Effector memory CD8-positive, alpha-beta T cell (primary cell): Measurements from ENCODE around the gene TNRC6B.
"Not testable (repeated sequence)": the region's sequence is repeated elsewhere in the genome, so short reads cannot be mapped to it uniquely, and the experiment has no call there.

Experiments
- ATAC-seq: fragments of 150-1000 bp; cut with Tn5 transposase; replicated peaks from 2 replicates; pipeline ENCODE4 v1.10.0; 2021; ENCODE audit warnings: mild to moderate bottlenecking, moderate library complexity
- DNase-seq, 3 experiments: peaks; one replicate each; pipeline ENCODE4 v3.0.0; 2021
- H3K27ac Mint-ChIP-seq, 2 donors: one replicate each; pipeline ENCODE4 v1.8.0; 2022; ENCODE audit warnings: mild to moderate bottlenecking in 2 of 2, mixed read lengths in 2 of 2, moderate library complexity in 2 of 2
- H3K27me3 Mint-ChIP-seq, 2 donors: one replicate each; pipeline ENCODE4 v1.8.0; 2022; ENCODE audit warnings: mixed read lengths in 2 of 2
- H3K36me3 Mint-ChIP-seq: one replicate; pipeline ENCODE4 v1.8.0; 2022; ENCODE audit warnings: mild to moderate bottlenecking, moderate library complexity, mixed read lengths; ENCODE audit not compliant: insufficient read depth
- H3K4me1 Mint-ChIP-seq, 2 donors: one replicate each; pipeline ENCODE4 v1.8.0; 2022; ENCODE audit warnings: low read depth in 2 of 2, mixed read lengths in 2 of 2
- H3K4me3 Mint-ChIP-seq, 2 donors: one replicate each; pipeline ENCODE4 v1.8.0; 2022; ENCODE audit warnings: mild to moderate bottlenecking in 2 of 2, mixed read lengths in 2 of 2, moderate library complexity in 2 of 2
- H3K9me3 Mint-ChIP-seq, 2 donors: one replicate each; pipeline ENCODE4 v1.8.0; 2022; ENCODE audit warnings: mixed read lengths in 2 of 2

TNRC6B gene

GRCh38 chr22:40165537-40165936 lies 12.2 kb upstream of the TNRC6B start:
- ATAC-seq, H3K27me3 Mint-ChIP-seq, DNase-seq, H3K4me3 Mint-ChIP-seq, H3K9me3 Mint-ChIP-seq, H3K27ac Mint-ChIP-seq: not testable (repeated sequence)
- peaks cover 11 to 19% of the 10 kb centered on the region in 2 donors for H3K4me1 Mint-ChIP-seq
- peaks cover 33% of the 10 kb centered on the region for H3K36me3 Mint-ChIP-seq

- no peak for DNase-seq
- Mint-ChIP-seq H3K27me3 (no peaks in the 10 kb centered on the region), H3K4me1 (peaks cover 37 to 52% of the 10 kb centered on the region in 2 donors), H3K36me3 (peaks cover 21% of the 10 kb centered on the region), H3K27ac (peak overlapping the region in 1 of 2 donors; percentile 81), H3K9me3 (no peaks in the 10 kb centered on the region), H3K4me3 (peak overlapping the region; percentile 21 to 82)
- ATAC-seq, result no peak
Observed at GRCh38 chr22:40175611-40176244, 2.0 kb upstream of the TNRC6B start.

GRCh38 chr22:40176921-40177737 lies 596 bp upstream of the TNRC6B start:
- H3K4me1 Mint-ChIP-seq, result peaks cover 41 to 54% of the 10 kb centered on the region in 2 donors
- DNase-seq (peak; percentile 34 to 48 (median 42)), ATAC-seq (peak; percentile 52)
- no peaks in the 10 kb centered on the region for H3K27me3 Mint-ChIP-seq
- H3K27ac Mint-ChIP-seq, result peak overlapping the region; percentile 81 to 91
- H3K4me3 Mint-ChIP-seq, result peak overlapping the region; percentile 82 to 87
- H3K9me3 Mint-ChIP-seq, result no peaks in the 10 kb centered on the region
- H3K36me3 Mint-ChIP-seq, result peaks cover 21% of the 10 kb centered on the region

GRCh38 chr22:40178417-40179409 lies 988 bp downstream of the TNRC6B start:
- DNase-seq (peak in 1 of 3 experiments; percentile 16), ATAC-seq (peak; percentile 11)
- Mint-ChIP-seq H3K36me3 (peaks cover 14% of the 10 kb centered on the region), H3K4me3 (peak overlapping the region; percentile 82 to 87), H3K9me3 (no peaks in the 10 kb centered on the region), H3K27me3 (no peaks in the 10 kb centered on the region), H3K27ac (peak overlapping the region; percentile 88 to 91), H3K4me1 (peaks cover 51 to 64% of the 10 kb centered on the region in 2 donors)

GRCh38 chr22:40179526-40179925 lies 1.8 kb downstream of the TNRC6B start:
- H3K4me3 Mint-ChIP-seq, result peak overlapping the region; percentile 82 to 87
- peaks cover 14% of the 10 kb centered on the region for H3K36me3 Mint-ChIP-seq
- DNase-seq (no peak), ATAC-seq (no peak)
- H3K27me3 Mint-ChIP-seq, result no peaks in the 10 kb centered on the region
- H3K9me3 Mint-ChIP-seq, result no peaks in the 10 kb centered on the region
- peak overlapping the region; percentile 88 to 91 for H3K27ac Mint-ChIP-seq
- peaks cover 57 to 70% of the 10 kb centered on the region in 2 donors for H3K4me1 Mint-ChIP-seq

GRCh38 chr22:40180403-40180802 lies 2.7 kb downstream of the TNRC6B start:
- Mint-ChIP-seq H3K9me3 (no peaks in the 10 kb centered on the region), H3K27ac (peak overlapping the region; percentile 88 to 91), H3K4me1 (peaks cover 62 to 75% of the 10 kb centered on the region in 2 donors), H3K4me3 (peak overlapping the region; percentile 82 to 87), H3K27me3 (no peaks in the 10 kb centered on the region), H3K36me3 (peaks cover 14% of the 10 kb centered on the region)
- DNase-seq, result no peak
- ATAC-seq, result no peak

GRCh38 chr22:40181323-40181722 lies 3.6 kb downstream of the TNRC6B start:
- Mint-ChIP-seq H3K27me3 (no peaks in the 10 kb centered on the region), H3K4me3 (no peak overlapping the region), H3K9me3 (no peaks in the 10 kb centered on the region), H3K4me1 (peaks cover 69 to 75% of the 10 kb centered on the region in 2 donors), H3K36me3 (peaks cover 17% of the 10 kb centered on the region), H3K27ac (no peak overlapping the region)
- ATAC-seq (no peak), DNase-seq (no peak)

GRCh38 chr22:40182231-40182835 lies 4.6 kb downstream of the TNRC6B start:
- ATAC-seq (no peak), DNase-seq (no peak)
- H3K36me3 Mint-ChIP-seq, result peaks cover 9% of the 10 kb centered on the region
- peak overlapping the region; percentile 31 to 38 for H3K27ac Mint-ChIP-seq
- H3K9me3 Mint-ChIP-seq, result no peaks in the 10 kb centered on the region
- H3K27me3 Mint-ChIP-seq, result no peaks in the 10 kb centered on the region
- H3K4me1 Mint-ChIP-seq, result peaks cover 61 to 67% of the 10 kb centered on the region in 2 donors
- H3K4me3 Mint-ChIP-seq, result peak overlapping the region in 1 of 2 donors; percentile 36

GRCh38 chr22:40183029-40183581 lies 5.4 kb downstream of the TNRC6B start:
- peak overlapping the region; percentile 25 to 36 for H3K4me3 Mint-ChIP-seq
- DNase-seq, result no peak
- peaks cover 60 to 70% of the 10 kb centered on the region in 2 donors for H3K4me1 Mint-ChIP-seq
- H3K27ac Mint-ChIP-seq, result peak overlapping the region in 1 of 2 donors; percentile 31
- H3K27me3 Mint-ChIP-seq, result no peaks in the 10 kb centered on the region
- H3K9me3 Mint-ChIP-seq, result no peaks in the 10 kb centered on the region
- ATAC-seq, result peak; percentile 25
- peaks cover 3% of the 10 kb centered on the region for H3K36me3 Mint-ChIP-seq

GRCh38 chr22:40183603-40184002 lies 5.9 kb downstream of the TNRC6B start:
- H3K4me3 Mint-ChIP-seq, H3K36me3 Mint-ChIP-seq, H3K9me3 Mint-ChIP-seq, DNase-seq, ATAC-seq, H3K27me3 Mint-ChIP-seq: not testable (repeated sequence)
- peak overlapping the region in 1 of 2 donors; percentile 31 for H3K27ac Mint-ChIP-seq
- peaks cover 58 to 71% of the 10 kb centered on the region in 2 donors for H3K4me1 Mint-ChIP-seq

- H3K36me3 Mint-ChIP-seq, result peaks cover 3% of the 10 kb centered on the region
- no peak overlapping the region for H3K27ac Mint-ChIP-seq
- no peaks in the 10 kb centered on the region for H3K27me3 Mint-ChIP-seq
- ATAC-seq (no peak), DNase-seq (no peak)
- peaks cover 51 to 72% of the 10 kb centered on the region in 2 donors for H3K4me1 Mint-ChIP-seq
- H3K4me3 Mint-ChIP-seq, result no peak overlapping the region
- no peaks in the 10 kb centered on the region for H3K9me3 Mint-ChIP-seq
Observed at GRCh38 chr22:40187389-40187788, 9.7 kb downstream of the TNRC6B start.

- Mint-ChIP-seq H3K27me3 (no peaks in the 10 kb centered on the region), H3K36me3 (peaks cover 3% of the 10 kb centered on the region), H3K4me1 (peaks cover 49 to 70% of the 10 kb centered on the region in 2 donors), H3K4me3 (no peak overlapping the region), H3K27ac (no peak overlapping the region), H3K9me3 (no peaks in the 10 kb centered on the region)
- no peak for ATAC-seq
- no peak for DNase-seq
Observed at GRCh38 chr22:40189997-40190396, 12.3 kb downstream of the TNRC6B start.
